HS-27A (cell line): ENCODE results near the gene CCT7.

Experiments
- DNase-seq: peaks from one replicate; pipeline ENCODE4 v3.0.0-alpha.2; 2012; ENCODE audit warnings: low read depth, missing footprints

CCT7 gene

GRCh38 chr2:73268830-73269685 is 35.0 kb downstream of the CCT7 start:
- no peak for DNase-seq

- DNase-seq = no peak
Observed at GRCh38 chr2:73269686-73270465, 35.8 kb downstream of the CCT7 start.

- no peak for DNase-seq
Observed at GRCh38 chr2:73272270-73272669, 38.2 kb downstream of the CCT7 start.

GRCh38 chr2:73279852-73280251 is 45.7 kb downstream of the CCT7 start:
- no peak for DNase-seq

- DNase-seq = no peak
Observed at GRCh38 chr2:73281244-73281643, 47.1 kb downstream of the CCT7 start.

GRCh38 chr2:73282924-73283544 is 48.9 kb downstream of the CCT7 start:
- no peak for DNase-seq

- no peak for DNase-seq
Observed at GRCh38 chr2:73283545-73284295, 49.6 kb downstream of the CCT7 start.

- no peak for DNase-seq
Observed at GRCh38 chr2:73284296-73285158, 50.4 kb downstream of the CCT7 start, which contains the start of gene FBXO41. TSS of gene FBXO41 (minus strand) at chr2:73284478. CDS start at chr2:73269630, 14,848 bp downstream.

GRCh38 chr2:73285159-73285739 is 51.1 kb downstream of the CCT7 start:
- DNase-seq = no peak

- DNase-seq = no peak
Observed at GRCh38 chr2:73286134-73286655, 52.1 kb downstream of the CCT7 start.

- no peak for DNase-seq
Observed at GRCh38 chr2:73289304-73289703, 55.2 kb downstream of the CCT7 start.

GRCh38 chr2:73290049-73290839 is 56.1 kb downstream of the CCT7 start:
- DNase-seq = no peak

GRCh38 chr2:73291093-73291460 is 57.0 kb downstream of the CCT7 start:
- DNase-seq = no peak

GRCh38 chr2:73291461-73292315 is 57.6 kb downstream of the CCT7 start:
- no peak for DNase-seq

- DNase-seq = no peak
Observed at GRCh38 chr2:73292316-73292905, 58.3 kb downstream of the CCT7 start.

GRCh38 chr2:73292906-73293533 is 58.9 kb downstream of the CCT7 start:
- DNase-seq = no peak

- no peak for DNase-seq
Observed at GRCh38 chr2:73293534-73294171, 59.5 kb downstream of the CCT7 start, which contains the start of gene EGR4. TSS of gene EGR4 (minus strand) at chr2:73293548. CDS start at chr2:73293317, 231 bp downstream.
